Effector CD8-positive, alpha-beta T cell (primary cell): ENCODE measurements around the gene PHACTR3.

ENCODE experiments used
- DNase-seq: peaks from one replicate; lab custom pipeline; 2025; lab: John Stamatoyannopoulos, UW

Gene PHACTR3

GRCh38 chr20:59731376-59731775 is 127.0 kb downstream of the PHACTR3 start:
- no peak for DNase-seq

GRCh38 chr20:59733351-59733750 is 129.0 kb downstream of the PHACTR3 start:
- no peak for DNase-seq

GRCh38 chr20:59735486-59735885 is 131.1 kb downstream of the PHACTR3 start:
- no peak for DNase-seq

- no peak for DNase-seq
Observed at GRCh38 chr20:59735917-59736316, 131.6 kb downstream of the PHACTR3 start.

GRCh38 chr20:59736366-59736765 is 132.0 kb downstream of the PHACTR3 start:
- no peak for DNase-seq

GRCh38 chr20:59737073-59737666 is 132.8 kb downstream of the PHACTR3 start:
- DNase-seq: no peak

GRCh38 chr20:59737816-59738215 is 133.5 kb downstream of the PHACTR3 start:
- no peak for DNase-seq

GRCh38 chr20:59738851-59739250 is 134.5 kb downstream of the PHACTR3 start:
- no peak for DNase-seq

- no peak for DNase-seq
Observed at GRCh38 chr20:59740621-59741020, 136.3 kb downstream of the PHACTR3 start.

- no peak for DNase-seq
Observed at GRCh38 chr20:59741073-59741472, 136.7 kb downstream of the PHACTR3 start.

GRCh38 chr20:59742351-59743095 is 138.2 kb downstream of the PHACTR3 start:
- DNase-seq: no peak

GRCh38 chr20:59743308-59743707 is 139.0 kb downstream of the PHACTR3 start:
- DNase-seq: no peak

- DNase-seq: no peak
Observed at GRCh38 chr20:59743767-59744485, 139.6 kb downstream of the PHACTR3 start.

- DNase-seq: no peak
Observed at GRCh38 chr20:59744756-59745155, 140.4 kb downstream of the PHACTR3 start.

- no peak for DNase-seq
Observed at GRCh38 chr20:59745201-59745600, 140.9 kb downstream of the PHACTR3 start.

- no peak for DNase-seq
Observed at GRCh38 chr20:59745716-59746115, 141.4 kb downstream of the PHACTR3 start.

- DNase-seq: no peak
Observed at GRCh38 chr20:59746155-59746554, 141.8 kb downstream of the PHACTR3 start.

- no peak for DNase-seq
Observed at GRCh38 chr20:59747671-59748515, 143.6 kb downstream of the PHACTR3 start.

GRCh38 chr20:59748619-59749191 is 144.4 kb downstream of the PHACTR3 start:
- DNase-seq: no peak

GRCh38 chr20:59749301-59749700 is 145.0 kb downstream of the PHACTR3 start:
- DNase-seq: no peak

GRCh38 chr20:59750209-59750840 is 146.0 kb downstream of the PHACTR3 start:
- DNase-seq: no peak
